Peyer's patch (tissue), 4 donors: ENCODE data around the gene ACOX2.

ENCODE experiments used
- CTCF ChIP-seq, 6 experiments: fragments of 450-650 bp in 4 of 6; fragments of 200-600 bp in 2 of 6; sonication (generic) in 1 of 6; IDR thresholded peaks; one replicate each; pipeline ENCODE4 v1.5.1; 2017 to 2019; ENCODE audit warnings: antibody characterized with exemption in 6 of 6, mild to moderate bottlenecking in 3 of 6, moderate library complexity in 1 of 6
- POLR2A ChIP-seq, 2 donors: fragments of 450-650 bp; IDR thresholded peaks; one replicate each; pipeline ENCODE4 v1.5.1; 2017; ENCODE audit warnings: antibody characterized with exemption in 2 of 2, mild to moderate bottlenecking in 2 of 2, moderate library complexity in 2 of 2

DNA sequence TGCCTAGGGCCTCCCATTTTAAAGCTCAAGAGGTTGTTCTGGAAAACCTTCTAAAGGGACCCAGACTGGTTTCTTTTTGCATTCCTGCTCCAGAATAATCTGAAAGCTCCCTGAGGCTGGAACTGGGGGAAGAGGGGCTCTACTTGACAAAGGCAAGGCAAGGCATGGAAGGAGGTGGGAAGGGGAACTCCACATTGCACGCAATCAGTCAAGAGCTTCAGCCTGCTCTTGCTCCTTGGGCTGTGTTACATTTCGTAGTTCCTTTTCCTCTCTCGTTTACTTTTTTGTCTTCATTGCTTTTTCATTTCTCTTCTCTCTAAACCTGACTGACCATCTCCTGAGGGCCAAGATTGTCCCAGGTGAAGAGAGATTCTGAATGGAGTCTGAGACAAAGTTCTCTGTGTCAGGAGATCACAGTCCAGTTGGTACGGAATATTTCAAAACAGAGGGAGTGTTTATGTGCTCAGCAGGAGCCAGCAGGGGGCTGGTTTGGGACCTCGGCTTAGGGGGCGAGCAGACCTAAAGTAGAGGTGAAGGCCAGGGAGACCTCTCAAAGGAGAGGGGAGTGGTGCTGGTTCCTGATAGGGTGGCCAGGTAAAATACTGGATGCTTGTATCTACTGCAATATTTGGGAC is 51.1 kb downstream of the ACOX2 start:
- no peak for TF ChIP-seq CTCF (IDR thresholded peaks at IDR 0.05)
- TF ChIP-seq POLR2A (IDR thresholded peaks at IDR 0.05), result no peak
